Measurements from ENCODE around the gene POLR2L.

Gene POLR2L

DNA sequence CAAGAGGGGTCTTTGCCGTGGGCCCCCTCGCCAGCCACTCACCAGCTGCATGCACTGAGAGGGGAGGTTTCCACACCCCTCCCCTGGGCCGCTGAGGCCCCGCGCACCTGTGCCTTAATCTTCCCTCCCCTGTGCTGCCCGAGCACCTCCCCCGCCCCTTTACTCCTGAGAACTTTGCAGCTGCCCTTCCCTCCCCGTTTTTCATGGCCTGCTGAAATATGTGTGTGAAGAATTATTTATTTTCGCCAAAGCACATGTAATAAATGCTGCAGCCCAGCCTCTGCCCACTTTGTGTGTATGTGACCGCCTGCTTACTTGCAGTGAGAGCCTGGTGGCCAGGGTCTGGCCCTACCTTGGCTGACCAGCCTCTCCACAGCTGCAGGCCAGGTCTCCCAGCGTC is 17.4 kb downstream of the POLR2L start:
- DNase-seq: no peak

DNA sequence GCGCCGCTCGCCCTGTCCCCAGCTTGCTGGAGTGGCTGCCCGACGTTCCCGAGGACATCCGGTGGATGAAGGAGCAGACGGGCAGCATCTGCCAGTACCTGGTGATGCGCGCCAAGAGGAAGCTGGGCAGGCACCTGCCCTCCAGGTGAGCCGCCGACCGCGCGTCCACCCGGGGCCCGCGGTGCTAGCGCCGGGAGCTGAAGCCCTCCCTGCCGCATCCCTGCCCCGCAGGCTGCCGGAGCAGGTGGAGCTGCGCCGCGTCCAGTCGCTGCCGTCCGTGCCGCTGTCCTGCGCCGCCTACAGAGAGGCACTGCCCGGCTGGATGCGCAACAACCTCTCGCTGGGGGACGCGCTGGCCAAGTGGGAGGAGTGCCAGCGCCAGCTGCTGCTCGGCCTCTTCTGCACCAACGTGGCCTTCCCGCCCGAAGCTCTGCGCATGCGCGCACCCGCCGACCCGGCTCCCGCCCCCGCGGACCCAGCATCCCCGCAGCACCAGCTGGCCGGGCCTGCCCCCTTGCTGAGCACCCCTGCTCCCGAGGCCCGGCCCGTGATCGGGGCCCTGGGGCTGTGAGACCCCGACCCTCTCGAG is 17.9 kb downstream of the POLR2L start:
- DNase-seq: no peak

DNA sequence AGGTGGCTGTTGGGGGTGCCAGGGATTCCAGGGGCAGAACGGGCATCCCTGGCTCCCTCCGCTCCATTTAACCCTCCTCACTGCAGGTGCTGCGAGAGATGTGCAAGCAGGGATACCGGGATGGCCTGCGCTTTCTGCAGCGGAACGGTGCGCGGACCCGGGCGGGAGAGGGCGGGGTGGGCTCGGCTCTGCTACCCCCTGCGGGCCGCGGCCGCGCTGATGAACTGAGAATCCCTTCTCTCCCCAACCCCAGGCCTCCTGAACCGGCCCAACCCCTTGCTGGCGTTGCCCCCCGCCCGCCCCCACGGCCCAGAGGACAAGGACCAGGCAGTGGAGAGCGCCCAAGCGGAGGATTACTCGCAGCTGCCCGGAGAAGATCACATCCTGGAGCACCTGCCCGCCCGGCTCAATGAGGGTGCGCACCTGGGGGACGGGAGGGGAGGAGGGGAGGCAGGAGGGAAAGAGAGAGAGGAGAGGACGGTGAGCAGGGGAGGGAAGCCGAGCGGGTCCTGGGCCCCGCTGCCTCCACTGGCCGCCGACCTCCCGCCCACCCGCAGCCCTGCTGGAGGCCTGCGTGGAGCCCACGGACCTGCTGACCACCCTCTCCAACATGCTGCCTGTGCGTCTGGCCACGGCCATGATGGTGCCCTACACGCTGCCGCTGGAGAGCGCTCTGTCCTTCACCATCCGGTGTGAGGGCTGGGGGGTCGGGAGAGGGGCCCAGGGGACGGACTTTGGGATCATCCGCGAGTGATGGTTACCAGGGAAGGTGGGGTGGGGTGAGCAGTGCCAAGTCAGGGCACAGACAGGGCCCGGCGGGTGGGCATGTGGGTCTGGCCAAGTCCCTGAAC is 18.7 kb downstream of the POLR2L start:
- no peak for DNase-seq

DNA sequence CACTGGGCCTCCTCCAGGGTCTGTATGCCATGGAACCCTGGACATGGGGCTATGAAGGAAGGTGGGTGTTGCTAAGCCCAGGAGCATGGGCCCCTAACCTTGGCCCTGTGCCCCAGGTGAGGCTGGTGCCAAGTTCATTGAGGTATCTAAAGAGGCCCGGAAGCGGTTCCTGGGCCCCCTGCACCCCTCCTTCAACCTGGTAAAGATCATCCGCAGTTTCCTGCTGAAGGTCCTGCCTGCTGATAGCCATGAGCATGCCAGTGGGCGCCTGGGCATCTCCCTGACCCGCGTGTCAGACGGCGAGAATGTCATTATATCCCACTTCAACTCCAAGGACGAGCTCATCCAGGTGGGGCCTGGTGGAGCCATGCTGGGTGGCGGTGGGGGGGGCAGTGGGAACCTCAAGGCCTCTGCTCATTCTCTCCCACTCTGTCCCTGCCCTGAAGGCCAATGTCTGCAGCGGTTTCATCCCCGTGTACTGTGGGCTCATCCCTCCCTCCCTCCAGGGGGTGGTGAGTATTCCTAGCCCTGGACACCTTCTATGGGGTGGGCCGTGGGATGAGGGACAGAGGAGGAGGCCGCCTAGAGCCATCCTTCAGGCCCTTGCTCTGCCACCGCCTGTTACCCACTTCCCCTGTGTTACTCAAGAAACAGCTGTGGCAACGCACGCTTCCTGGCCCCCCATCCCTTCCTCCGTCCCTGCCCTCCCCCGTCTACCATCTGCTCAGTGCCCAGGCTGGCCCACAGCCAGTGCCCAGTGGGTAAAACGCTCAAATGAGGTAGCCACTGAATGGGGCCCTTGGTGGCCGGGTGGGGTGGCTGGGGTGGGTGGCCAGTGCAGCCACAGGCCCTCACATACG is 20.6 kb downstream of the POLR2L start:
- no peak for DNase-seq

DNA sequence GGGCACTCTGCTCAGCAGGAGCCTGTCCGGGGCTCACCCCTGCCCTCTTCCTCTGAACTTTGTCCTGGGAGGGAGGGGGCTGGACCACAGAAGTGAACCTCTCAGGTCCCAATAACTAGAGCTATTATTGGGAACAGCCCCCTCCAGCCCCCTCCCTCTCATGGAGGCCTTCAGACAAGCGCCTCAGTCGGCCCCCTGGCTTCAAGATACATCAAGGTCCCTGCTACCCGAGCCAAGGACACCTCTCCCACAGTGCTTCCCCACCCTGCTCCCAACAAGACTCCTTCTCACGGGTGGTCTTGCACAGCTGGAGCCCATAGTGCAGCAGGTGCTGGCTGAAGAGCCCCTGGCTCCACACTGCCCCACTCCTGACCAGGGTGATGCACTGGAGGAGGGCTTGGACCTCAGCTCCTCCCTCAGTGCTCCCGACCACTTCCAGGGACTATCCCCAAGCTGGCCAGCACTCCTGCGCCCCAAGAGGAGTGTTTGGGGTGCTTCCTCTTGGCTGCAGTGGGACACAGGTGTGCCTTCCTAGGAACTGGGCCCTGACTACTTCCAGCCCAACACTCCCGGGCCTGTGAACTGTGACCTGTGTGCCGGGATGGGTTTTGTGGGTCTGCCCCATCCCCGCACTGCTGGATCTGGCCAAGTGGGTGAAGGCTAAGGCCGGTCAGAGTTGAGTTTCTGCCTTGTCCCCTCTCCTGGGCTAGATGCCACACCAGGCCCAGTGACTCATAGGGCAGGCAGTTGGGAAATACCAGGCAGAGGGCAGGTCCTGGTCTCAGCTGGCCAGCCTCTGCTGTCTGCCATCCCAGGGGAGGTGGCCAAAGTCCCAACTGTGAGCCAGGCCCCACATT is 21.4 kb downstream of the POLR2L start:
- no peak for DNase-seq

DNA sequence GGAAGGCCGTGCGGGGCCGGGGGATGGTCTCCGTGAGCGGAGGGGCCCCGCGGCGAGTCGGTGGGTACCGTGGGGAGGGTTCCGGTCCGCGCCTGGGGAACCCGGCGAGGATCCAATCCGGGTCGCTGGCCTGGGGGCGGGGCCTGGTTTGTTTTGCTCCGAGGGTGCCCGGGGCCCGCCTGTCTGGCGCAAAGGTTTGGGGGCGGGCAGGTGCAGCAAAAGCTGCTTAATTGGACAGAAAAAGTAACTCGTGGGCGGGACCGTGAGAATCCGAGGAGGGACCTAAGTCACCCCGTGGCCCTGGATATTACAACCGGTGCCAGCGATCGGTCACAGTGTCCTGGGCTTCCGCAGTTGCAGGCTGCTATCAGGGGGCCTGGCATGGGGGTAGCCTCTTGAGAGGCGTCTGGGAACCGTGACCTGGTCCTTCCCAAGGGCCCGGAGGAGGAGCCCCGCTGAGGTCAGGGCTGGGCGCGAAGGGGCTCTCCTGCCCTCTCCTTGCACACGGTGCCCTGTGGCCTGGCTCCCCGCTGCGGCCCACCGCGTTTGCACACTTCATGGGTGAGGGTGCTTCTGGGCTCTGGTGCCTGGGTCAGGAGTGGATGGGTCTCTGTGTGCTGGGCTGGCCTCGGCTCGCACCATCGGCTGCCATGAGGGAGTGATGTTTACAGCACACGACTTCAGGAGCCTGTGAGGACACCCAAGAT is 22.2 kb downstream of the POLR2L start:
- peak; percentile 40 for DNase-seq

DNA sequence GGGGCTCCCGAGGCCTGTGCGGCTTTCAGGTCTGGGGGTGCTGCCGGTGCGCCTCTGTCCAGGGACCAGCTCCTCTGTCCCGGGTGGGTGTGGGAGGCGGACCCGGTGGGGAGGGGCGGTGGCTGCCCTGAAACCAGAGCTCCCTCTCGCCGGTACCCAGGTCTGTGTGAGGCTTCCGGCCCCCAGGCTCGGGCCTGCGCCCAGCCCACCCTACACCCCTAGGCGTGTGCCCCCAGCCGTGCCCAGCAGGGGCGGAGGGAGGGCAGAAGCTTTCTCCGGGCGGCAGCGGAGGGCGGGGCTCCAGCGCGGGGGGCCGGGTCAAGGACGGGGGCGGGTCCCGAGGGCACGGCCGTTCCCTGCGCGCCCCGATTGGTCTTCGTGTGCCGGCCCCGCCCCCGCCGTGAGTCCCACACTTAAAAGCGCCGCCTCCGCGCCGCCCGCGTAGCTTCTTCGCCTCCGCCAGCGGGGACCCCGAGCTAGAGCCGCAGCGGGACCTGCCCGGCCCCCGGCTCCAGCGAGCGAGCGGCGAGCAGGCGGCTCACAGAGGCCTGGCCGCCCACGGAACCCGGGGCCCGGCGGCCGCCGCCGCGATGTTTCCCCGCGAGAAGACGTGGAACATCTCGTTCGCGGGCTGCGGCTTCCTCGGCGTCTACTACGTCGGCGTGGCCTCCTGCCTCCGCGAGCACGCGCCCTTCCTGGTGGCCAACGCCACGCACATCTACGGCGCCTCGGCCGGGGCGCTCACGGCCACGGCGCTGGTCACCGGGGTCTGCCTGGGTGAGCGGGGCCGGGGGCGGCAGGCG is 23.0 kb downstream of the POLR2L start:
- DNase-seq: peak; percentile 78

DNA sequence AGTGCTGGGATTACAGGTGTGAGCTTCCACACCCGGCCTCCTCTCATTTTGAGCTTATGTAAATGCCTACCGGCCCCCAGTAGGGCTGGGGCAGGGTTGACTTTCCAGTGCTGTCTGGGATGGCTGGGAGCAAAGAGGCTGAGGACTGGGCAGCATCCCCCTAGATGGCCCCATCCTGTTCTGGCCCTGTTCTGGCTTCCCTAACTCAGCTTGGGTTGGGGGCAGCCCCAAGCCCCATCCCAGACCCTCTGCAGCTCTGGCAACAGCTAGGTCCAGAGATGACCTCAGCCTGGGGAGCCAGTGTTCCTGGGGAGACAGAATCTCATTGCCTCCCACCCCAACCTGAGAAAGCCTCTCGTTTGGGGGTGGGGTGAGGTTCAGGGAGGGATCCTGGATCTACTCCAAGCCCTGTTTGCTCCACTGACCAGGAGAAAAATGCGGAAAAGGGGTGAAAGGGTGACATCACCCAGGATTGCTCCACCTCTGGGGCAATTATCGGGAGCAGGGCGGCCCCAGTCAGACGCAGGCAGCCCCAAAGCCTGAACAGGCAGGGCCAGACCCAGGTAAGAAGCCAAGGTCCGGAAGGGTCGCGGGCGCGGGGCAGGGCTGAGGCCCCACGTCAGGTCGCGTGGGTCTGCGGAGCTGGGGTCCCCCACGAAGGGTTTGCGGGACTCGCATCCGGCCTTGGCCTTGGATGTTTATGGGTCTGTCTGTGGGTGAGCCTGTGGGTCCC is 23.8 kb downstream of the POLR2L start, which contains the start of gene PNPLA2:
Gene PNPLA2, plus strand, starts transcription at position 519 of the 733 bp plus-strand sequence. CDS start 805 bp downstream, outside the sequence.
- no peak for DNase-seq

DNA sequence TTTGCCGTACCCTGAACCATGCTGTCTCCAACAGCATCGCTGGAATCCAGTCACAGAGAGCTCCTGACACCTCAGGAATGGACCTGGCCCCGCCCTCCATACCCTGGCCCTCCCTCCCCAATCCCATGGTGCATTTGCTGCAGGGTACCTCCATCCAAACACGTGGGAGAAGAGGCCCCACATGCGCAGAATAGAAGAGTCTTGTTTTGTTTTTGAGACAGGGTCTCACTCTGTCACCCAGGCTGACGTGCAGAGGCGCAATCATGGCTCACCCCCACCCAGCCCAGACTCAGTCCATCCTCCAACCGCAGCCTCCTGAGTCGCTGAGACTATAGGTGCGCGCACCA is 25.9 kb downstream of the POLR2L start:
- no peak for DNase-seq

DNA sequence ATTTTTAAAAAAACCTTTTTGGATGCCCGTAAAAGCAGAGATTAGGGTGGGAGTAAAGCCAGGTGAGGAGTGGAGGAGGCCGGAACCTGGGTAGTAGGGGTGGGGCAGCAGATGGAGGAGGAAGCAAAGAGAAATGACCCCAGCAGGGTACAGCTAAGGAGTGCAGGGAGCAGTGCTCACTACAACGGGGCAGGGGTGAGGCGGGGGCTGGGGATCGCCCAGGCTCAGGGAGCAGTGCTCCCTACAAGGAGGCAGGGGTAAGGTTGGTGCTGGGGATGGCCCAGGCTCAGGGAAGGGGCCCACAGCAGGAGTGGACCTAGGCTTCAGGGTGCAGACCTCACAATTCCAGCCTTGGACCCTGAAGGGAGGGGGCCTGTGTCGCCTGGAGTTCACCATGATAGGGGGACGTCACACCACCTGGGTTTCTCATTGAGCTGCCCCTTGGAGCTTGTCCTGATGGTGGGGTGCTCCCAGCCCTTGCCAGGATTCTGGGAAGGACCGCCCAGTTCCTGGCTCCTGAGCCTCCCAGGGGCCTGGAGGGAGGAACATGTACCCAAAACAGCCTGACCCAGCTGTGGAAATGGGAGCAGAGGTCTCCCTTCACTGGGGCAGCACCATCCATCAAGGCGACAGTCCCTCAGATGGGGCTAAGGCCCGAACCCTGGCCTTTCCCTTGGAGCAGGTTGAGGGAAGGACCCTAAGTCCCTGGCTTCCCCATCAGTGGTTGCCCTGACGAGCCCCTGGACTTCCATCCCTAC is 26.5 kb downstream of the POLR2L start:
- DNase-seq: no peak

DNA sequence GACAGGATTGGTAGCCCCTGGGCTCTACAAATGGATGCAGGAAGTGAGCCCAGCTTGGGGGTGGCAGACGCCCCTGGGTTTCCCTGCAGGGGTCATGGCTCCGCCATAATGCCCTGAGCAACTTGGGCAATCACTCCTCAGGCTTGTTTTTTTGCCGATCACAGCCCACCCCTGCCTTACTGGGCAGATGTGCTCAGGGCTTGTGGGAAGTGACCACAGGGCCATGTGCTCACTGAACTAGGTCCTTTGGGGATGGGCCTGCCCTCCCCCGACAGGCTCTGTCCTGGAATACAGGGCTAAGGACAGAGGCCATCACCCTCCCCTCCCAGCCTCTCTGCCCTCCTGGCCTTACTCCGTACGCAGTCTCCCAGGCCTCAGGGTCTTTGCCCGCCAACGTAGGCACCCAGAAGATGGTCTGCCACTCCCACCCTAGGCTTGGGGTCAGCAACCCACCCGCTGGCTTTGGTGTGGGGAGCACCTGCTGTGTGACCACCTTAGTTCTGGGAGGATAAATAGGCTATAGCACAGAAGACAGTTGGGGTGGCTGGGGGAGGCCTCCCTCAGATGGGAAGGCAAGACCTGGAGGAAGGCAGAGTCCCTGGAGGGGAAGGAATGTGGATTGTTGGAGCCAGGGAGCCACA is 28.8 kb downstream of the POLR2L start:
- no peak for DNase-seq

DNA sequence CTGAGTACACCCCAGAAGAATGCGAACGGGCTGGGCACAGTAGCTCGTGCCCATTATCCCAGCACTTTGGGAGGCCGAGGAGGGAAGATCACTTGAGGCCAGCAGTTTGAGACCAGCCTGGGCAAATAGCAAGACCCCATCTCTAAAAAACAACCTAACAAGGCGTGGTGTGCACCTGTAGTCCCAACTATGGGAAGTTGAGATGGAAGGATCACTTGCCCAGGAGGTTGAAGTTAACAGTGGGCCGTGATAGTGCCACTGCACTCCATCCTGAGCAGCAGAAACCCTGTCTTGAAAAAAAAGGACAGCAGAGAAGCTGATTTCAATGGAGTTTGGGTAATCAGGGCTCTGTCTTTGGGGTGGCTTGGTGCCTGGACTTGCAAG is 29.3 kb downstream of the POLR2L start:
- no peak for DNase-seq

DNA sequence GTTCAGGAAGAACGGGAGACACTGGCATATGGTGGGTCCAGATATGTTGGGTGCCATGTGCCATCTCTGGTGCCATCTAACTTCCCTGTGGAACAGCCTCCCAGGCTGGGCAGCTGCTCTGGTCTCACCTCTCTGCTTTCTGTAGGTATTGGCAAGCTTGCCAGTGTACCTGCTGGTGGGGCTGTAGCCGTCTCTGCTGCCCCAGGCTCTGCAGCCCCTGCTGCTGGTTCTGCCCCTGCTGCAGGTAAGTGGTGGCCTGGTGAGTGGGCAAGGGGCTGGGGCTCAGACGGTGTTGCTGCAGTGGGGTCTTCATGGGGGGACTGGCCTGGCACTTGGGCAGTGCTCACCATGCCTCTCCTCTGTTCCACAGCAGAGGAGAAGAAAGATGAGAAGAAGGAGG is 29.9 kb downstream of the POLR2L start:
- DNase-seq: no peak

DNA sequence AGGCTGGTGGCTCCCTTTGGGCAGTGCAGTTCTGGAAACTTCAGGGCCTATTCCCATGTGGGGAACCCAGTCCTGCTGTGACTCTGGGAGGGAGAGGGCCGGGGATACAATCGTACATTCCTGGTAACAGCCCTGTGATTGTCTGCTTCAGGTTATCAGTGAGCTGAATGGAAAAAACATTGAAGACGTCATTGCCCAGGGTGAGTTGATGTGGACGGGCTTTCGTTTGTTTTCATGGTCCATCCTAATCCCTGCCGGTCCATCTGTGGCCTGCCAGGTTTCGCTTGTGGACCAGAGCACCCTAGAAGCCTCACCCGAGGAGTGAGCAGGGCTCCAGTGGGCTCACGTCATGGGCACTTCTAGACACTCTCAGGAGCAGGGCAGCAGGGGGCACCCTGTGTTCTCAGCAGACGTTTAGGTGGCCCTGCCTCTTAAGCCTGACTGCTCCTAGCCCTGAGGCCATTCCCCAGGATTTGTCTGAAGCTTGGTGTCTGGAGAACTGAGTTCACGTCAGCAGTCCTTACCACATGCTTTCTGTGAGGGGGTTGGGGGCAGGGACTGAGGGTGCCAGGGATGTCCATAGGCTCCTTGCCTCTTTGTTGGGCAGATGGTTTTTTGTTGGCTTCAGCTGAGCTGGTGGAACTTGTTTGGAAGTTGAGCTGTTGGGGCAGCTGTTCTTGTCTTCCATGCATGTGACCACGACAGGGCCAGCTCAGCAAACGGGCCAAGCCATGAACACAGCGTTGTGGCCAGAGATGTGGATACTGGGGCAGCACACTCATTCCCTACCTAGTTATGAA is 30.7 kb downstream of the POLR2L start:
- no peak for DNase-seq

DNA sequence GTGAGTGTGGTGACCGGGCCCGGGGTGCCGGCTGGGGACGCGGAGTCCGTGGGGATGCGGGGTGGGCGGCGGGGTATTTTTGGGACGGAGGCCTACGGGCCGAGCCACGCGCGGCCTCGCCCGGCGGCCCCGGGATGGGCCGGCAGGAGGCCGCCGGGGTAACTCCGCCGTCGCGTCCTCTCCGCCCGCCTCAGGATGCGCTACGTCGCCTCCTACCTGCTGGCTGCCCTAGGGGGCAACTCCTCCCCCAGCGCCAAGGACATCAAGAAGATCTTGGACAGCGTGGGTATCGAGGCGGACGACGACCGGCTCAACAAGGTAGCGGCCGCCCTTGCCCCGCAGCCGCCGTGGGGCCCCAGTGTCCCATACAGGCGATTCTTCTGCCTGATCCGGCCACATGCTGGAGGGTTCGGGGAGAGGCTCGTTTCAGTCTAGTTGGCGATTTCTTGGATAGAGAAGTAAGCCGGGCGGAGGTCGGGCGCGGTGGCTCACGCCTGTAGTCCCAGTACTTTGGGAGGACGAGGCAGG is 32.2 kb downstream of the POLR2L start:
- DNase-seq: no peak

DNA sequence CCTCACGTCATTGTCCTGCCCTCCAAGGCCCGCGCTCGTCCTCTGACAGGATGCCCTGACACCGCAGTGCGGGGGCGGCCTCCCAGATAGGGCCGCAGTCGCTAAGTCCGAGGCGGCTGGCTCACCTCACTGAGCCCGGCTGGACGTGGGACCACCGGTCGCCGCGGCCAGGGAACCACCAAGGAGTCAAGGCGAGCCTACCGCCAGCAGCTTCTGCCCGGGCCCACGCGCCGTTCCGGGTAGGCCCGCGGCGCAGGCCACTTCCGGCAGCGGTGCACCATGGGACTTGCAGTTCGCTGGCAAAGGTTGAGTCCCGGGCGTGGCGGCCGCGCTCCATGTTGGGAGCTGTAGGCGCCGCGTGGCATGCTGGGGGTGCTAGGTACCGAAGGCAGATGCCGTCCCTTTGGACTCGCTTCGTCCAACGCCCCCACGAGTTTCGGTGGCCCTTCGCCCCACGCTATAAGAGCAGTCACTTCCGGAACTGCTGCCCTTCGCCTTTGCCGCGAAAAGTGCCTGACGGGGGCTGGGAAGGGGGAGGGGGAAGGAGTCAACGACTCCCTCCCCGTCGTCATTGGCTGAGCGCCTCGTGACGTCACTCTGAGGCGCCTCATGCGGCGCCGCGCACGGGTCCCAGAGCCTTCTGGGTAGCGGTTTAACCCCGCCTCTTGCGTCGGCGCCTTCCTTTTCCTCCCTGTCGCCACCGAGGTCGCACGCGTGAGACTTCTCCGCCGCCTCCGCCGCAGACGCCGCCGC is 32.9 kb downstream of the POLR2L start, which contains the start of gene RPLP2:
Gene RPLP2, plus strand, starts transcription at position 681 of the 753 bp plus-strand sequence. CDS start 268 bp downstream, outside the sequence.
- peak; percentile 94 for DNase-seq
